HG03354 (cell line): ENCODE data around the gene MPO.
A peak's percentile ranks its signal among the peaks of the same experiment; 100 is the strongest.

Experiments
- ATAC-seq: cut with Tn5 transposase; IDR thresholded peaks from one replicate; pipeline ENCODE4 v1.9.1; 2021; ENCODE audit warnings: mild to moderate bottlenecking; ENCODE audit not compliant: unreplicated experiment, poor library complexity, severe bottlenecking

MPO gene

GRCh38 chr17:58308173-58308984 lies 27.6 kb upstream of the MPO start:
- no peak for ATAC-seq

GRCh38 chr17:58307468-58308172 lies 26.9 kb upstream of the MPO start:
- ATAC-seq: no peak

GRCh38 chr17:58306131-58306951 lies 25.6 kb upstream of the MPO start:
- no peak for ATAC-seq

GRCh38 chr17:58305626-58306025 lies 24.9 kb upstream of the MPO start:
- ATAC-seq: no peak

- ATAC-seq: no peak
Observed at GRCh38 chr17:58304750-58305486, 24.2 kb upstream of the MPO start.

- peak; percentile 55 for ATAC-seq
Observed at GRCh38 chr17:58303971-58304749, 23.4 kb upstream of the MPO start.

GRCh38 chr17:58302919-58303585 lies 22.3 kb upstream of the MPO start:
- ATAC-seq: no peak

- no peak for ATAC-seq
Observed at GRCh38 chr17:58302171-58302918, 21.6 kb upstream of the MPO start.

GRCh38 chr17:58301504-58302150 lies 20.9 kb upstream of the MPO start:
- ATAC-seq: no peak

- no peak for ATAC-seq
Observed at GRCh38 chr17:58300336-58300735, 19.6 kb upstream of the MPO start.

GRCh38 chr17:58294034-58294433 lies 13.3 kb upstream of the MPO start:
- no peak for ATAC-seq

- ATAC-seq: no peak
Observed at GRCh38 chr17:58291246-58291645, 10.5 kb upstream of the MPO start.

- ATAC-seq: no peak
Observed at GRCh38 chr17:58289869-58290268, 9.1 kb upstream of the MPO start.

- ATAC-seq: no peak
Observed at GRCh38 chr17:58285422-58285810, 4.7 kb upstream of the MPO start.

GRCh38 chr17:58284613-58285421 lies 4.1 kb upstream of the MPO start:
- ATAC-seq: no peak
